PC-3 (cell line): ENCODE measurements around the gene MACROD1.

ENCODE experiments used
- EZH2 ChIP-seq: fragments of 300-600 bp; sonication (generic); IDR thresholded peaks from one replicate; pipeline ENCODE4 v1.6.1; 2017; ENCODE audit warnings: antibody characterized with exemption, mild to moderate bottlenecking, low read length; ENCODE audit not compliant: unreplicated experiment
- TF ChIP-seq, protein P1 (sequence below): fragments of 300-600 bp; sonication (generic); conservative IDR thresholded peaks from 2 replicates; pipeline ENCODE4 v1.5.1; 2017; ENCODE audit warnings: antibody characterized with exemption, low read depth, mild to moderate bottlenecking, low read length

DNA sequence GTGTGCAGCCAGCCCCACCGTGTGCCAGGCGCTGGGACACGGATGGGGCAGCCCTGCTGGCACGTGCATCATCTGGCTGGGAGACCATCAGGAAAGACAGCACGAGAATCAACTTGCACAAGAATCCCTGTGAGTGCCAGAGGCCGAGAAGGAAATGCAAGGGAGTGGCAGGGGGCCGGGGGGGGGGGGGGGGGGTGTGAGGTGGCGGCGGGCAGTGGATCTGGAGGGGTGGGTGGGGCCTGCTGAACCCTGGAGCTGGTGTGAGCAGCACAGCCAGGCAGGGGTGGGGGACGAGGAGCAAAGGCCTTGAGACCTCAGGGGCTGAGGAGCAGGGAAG, 144.2 kb downstream of the MACROD1 start:
- TF ChIP-seq EZH2: no peak
- TF ChIP-seq, protein P1, sequence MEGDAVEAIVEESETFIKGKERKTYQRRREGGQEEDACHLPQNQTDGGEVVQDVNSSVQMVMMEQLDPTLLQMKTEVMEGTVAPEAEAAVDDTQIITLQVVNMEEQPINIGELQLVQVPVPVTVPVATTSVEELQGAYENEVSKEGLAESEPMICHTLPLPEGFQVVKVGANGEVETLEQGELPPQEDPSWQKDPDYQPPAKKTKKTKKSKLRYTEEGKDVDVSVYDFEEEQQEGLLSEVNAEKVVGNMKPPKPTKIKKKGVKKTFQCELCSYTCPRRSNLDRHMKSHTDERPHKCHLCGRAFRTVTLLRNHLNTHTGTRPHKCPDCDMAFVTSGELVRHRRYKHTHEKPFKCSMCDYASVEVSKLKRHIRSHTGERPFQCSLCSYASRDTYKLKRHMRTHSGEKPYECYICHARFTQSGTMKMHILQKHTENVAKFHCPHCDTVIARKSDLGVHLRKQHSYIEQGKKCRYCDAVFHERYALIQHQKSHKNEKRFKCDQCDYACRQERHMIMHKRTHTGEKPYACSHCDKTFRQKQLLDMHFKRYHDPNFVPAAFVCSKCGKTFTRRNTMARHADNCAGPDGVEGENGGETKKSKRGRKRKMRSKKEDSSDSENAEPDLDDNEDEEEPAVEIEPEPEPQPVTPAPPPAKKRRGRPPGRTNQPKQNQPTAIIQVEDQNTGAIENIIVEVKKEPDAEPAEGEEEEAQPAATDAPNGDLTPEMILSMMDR: no peak
